HEK293T (cell line): ENCODE results near the gene SRMS.

Experiments used
- CTCF ChIA-PET: fragments of 350-600 bp; formaldehyde crosslinking; extraction: SDS; loops from one replicate; lab custom pipeline; 2021; ENCODE audit warnings: antibody characterized with exemption, inconsistent platforms; lab: Yijun Ruan, JAX
- POLR2A ChIA-PET: fragments of 350-600 bp; formaldehyde crosslinking; extraction: SDS; loops from one replicate; lab custom pipeline; 2020; ENCODE audit warnings: antibody characterized with exemption, inconsistent platforms; lab: Yijun Ruan, JAX
- DNase-seq: peaks from one replicate; pipeline ENCODE4 v3.0.0; 2012; ENCODE audit warnings: mixed read lengths; ENCODE audit errors: extremely low spot score
- ARNT ChIP-seq: fragments of 450-650 bp; IDR thresholded peaks from 2 replicates; pipeline ENCODE4 v1.6.1; 2017; ENCODE audit warnings: mild to moderate bottlenecking
- BHLHE40 ChIP-seq: fragments of 450-650 bp; IDR thresholded peaks from 2 replicates; pipeline ENCODE4 v1.6.1; 2016; ENCODE audit warnings: mild to moderate bottlenecking, moderate library complexity, borderline replicate concordance
- CTBP1 ChIP-seq: fragments of 450-650 bp; IDR thresholded peaks from 2 replicates; pipeline ENCODE4 v1.6.1; 2016; ENCODE audit warnings: borderline replicate concordance
- ELF4 ChIP-seq: fragments of 450-650 bp; IDR thresholded peaks from 2 replicates; pipeline ENCODE4 v1.6.1; 2017; ENCODE audit warnings: antibody characterized with exemption
- FOXA1 ChIP-seq: fragments of 450-650 bp; IDR thresholded peaks from 2 replicates; pipeline ENCODE4 v1.6.1; 2016; ENCODE audit warnings: mild to moderate bottlenecking
- FOXK2 ChIP-seq: fragments of 450-650 bp; IDR thresholded peaks from 2 replicates; pipeline ENCODE4 v1.6.1; 2016; ENCODE audit warnings: mild to moderate bottlenecking
- FOXM1 ChIP-seq: fragments of 450-650 bp; IDR thresholded peaks from 2 replicates; pipeline ENCODE4 v1.6.1; 2017; ENCODE audit warnings: mild to moderate bottlenecking, borderline replicate concordance
- HDGF ChIP-seq: fragments of 450-650 bp; IDR thresholded peaks from 2 replicates; pipeline ENCODE4 v1.6.1; 2017; ENCODE audit warnings: antibody characterized with exemption, borderline replicate concordance
- L3MBTL2 ChIP-seq: fragments of 450-650 bp; conservative IDR thresholded peaks from 2 replicates; pipeline ENCODE4 v1.6.1; 2016; ENCODE audit warnings: mild to moderate bottlenecking
- LEF1 ChIP-seq: fragments of 450-650 bp; IDR thresholded peaks from 2 replicates; pipeline ENCODE4 v1.6.1; 2017; ENCODE audit warnings: mild to moderate bottlenecking, borderline replicate concordance
- NFRKB ChIP-seq: fragments of 450-650 bp; IDR thresholded peaks from 2 replicates; pipeline ENCODE4 v1.6.1; 2016; ENCODE audit warnings: mild to moderate bottlenecking, moderate library complexity
- SP1 ChIP-seq: fragments of 450-650 bp; IDR thresholded peaks from 2 replicates; pipeline ENCODE4 v1.6.1; 2017
- SUZ12 ChIP-seq: fragments of 450-650 bp; IDR thresholded peaks from 2 replicates; pipeline ENCODE4 v1.6.1; 2016; ENCODE audit warnings: mild to moderate bottlenecking
- TARDBP ChIP-seq: fragments of 450-650 bp; IDR thresholded peaks from 2 replicates; pipeline ENCODE4 v1.6.1; 2016
- ZNF384 ChIP-seq: fragments of 450-650 bp; IDR thresholded peaks from 2 replicates; pipeline ENCODE4 v1.6.1; 2016
- TF ChIP-seq, protein P1 (sequence below): fragments of 450-650 bp; IDR thresholded peaks from 2 replicates; pipeline ENCODE4 v1.6.1; 2016

SRMS gene

DNA sequence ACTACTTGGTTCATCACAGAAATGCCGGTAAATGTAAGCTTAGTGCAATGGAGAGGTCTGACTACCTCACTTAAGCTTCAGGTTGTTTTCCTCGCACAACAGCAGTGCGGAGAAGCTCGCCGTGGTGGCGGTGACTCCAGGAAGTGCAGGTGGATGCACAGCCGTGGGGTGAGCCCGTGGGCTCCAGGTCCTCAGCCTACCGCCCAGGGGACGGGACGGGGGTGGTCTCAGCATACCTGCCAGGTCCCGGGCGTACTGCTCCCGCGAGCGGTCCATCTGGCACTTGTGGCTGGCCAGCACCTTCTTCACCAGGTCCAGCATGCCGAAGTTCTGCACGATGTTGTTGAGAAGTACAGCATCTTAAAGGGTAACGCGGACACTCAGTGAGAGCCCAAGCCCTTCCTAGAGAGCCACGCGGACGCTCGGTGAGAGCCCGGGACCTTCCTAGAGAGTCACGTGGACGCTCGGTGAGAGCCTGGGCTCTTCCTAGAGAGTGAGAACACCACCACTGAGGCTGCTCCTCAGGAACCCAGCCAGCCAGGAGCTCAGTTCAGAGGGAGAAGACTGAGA, 44.3 kb upstream of the SRMS start:
- POLR2A ChIA-PET, result interaction anchor here (1.3 kb wide), 1 partner anchor 17 kb away, joined by 5 read pairs; no protein-coding TSS in a partner anchor
- TF ChIP-seq SP1 (no peak), CTBP1 (no peak), FOXM1 (no peak), FOXK2 (no peak), L3MBTL2 (no peak), HDGF (no peak), BHLHE40 (no peak), ELF4 (no peak), ZNF384 (no peak), SUZ12 (no peak), TARDBP (no peak), FOXA1 (no peak), NFRKB (no peak), LEF1 (no peak), ARNT (no peak)
- TF ChIP-seq, protein P1, sequence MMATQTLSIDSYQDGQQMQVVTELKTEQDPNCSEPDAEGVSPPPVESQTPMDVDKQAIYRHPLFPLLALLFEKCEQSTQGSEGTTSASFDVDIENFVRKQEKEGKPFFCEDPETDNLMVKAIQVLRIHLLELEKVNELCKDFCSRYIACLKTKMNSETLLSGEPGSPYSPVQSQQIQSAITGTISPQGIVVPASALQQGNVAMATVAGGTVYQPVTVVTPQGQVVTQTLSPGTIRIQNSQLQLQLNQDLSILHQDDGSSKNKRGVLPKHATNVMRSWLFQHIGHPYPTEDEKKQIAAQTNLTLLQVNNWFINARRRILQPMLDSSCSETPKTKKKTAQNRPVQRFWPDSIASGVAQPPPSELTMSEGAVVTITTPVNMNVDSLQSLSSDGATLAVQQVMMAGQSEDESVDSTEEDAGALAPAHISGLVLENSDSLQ, result no peak
- CTCF ChIA-PET, result no interaction called here
- DNase-seq, result no peak

DNA sequence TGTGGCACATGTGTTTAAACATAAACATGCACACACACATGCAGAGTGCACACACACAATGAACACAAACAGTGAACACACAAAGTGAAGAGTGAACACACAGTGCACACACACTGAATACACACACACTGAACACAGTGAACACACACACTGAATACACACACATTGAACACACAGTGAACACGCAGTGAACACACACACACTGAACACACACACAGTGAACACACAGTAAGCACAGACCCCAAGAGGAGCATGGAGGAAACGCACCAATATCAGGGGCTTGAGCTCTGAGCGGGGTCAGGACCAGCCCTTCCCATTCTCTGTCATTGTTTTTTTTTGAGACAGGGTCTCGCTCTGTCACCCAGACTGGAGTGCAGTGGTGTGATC, 43.6 kb upstream of the SRMS start:
- TF ChIP-seq FOXA1 (no peak), SUZ12 (no peak), ARNT (no peak)
- CTCF ChIA-PET, result no interaction called here

DNA sequence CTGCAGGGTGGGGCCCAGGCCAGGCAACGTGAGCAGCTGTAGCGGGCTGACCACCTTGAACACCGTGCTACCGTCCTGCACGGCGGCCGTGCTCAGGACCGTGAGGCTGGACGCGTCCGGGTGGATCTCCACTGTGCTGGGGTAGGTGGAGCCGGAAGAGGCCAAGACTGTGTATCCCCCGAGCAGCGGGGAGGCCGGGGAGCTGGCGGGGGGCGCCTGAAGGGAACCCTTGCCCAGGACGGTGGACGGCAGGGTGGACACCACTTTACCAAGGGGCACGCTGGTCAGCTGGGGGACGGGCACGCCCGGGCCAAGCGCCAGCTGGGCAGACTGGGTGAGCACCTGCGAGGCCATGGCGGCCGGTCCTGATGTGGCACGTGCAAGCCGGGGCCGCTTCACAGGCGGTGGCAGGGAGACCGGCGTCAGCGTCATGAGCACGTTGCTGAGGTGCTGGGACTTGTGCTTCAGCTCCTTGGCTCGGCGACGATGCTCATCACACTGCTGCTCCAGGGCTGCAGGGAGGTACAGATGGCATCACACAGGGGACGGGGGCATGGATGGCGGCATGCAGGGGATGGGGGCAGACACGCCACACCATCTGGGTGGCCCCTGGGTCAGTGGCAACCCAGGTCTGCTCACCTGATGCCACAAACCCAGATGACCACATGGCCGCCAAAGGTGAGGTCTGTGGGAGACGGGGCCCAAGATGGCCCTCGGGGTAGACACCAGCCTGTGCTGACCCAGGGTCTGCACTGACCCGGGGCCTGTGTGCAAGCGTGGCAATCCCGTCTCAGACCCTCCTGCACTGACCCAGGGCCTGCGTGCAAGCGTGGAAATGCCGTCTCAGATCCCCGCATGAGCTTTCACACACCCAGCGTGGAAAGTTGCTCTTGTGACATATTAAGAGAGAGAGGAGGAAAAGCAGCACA, 42.9 kb upstream of the SRMS start:
- no peak for DNase-seq
- POLR2A ChIA-PET, result no interaction called here
- no peak for TF ChIP-seq HDGF
- CTCF ChIA-PET, result no interaction called here

More for the DNA sequence above, 43.6 kb upstream of the SRMS start:
- DNase-seq, result no peak
- POLR2A ChIA-PET, result interaction anchor here (1.3 kb wide), 1 partner anchor 16 kb away, joined by 5 read pairs; no protein-coding TSS in a partner anchor

DNA sequence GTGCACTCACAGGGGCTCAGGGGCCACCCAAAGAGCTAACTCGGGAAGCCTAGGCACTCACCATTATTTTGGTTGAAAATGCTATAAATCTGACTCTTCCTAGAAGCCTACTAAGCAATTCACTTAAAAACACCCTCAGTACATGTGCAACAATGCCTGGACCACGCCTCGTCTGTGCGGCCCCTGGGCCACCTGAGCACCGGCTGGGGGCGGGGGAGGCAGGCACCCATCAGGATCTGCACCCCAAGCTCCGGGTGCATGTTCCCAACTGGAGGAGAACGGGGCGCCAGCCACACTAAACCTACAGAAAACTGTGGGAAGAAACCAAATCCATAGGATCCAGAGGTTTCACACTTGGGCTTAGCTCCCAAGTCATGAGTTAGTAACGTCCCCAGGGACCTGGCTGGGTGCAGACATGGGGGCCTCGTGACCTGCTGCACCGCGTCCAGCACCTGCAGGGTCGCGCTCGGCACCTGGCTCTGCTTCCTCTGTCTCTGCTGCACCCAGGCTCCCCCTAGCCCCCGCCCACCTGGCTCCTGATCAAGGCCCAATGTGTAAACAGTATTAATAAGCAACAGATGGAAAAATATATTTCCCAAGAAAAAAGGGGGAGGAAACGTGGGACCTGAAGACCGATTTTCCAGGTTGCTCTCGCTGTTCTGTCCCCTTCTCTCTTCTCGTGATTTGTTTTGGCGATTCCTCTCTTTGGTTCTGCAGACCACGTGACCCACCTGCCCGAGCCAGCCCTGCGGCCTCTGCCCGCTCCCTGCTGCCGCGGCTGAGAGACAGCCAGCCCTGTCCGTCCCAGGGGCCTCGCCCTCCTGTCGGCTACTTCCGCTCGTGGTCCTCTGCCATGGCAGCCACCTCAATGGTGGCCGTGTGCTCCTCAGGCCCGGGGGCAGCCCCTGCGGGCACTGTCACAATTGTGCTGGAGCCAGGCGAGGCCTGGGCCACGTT, 42.0 kb upstream of the SRMS start:
- TF ChIP-seq FOXK2 (no peak), L3MBTL2 (no peak)
- DNase-seq, result no peak
- POLR2A ChIA-PET, result interaction anchor here (1.7 kb wide), 1 partner anchor 15 kb away, joined by 7 read pairs; the partner anchor contains the start of gene HELZ2
- CTCF ChIA-PET, result no interaction called here

GRCh38 chr20:63588641-63589041, 41.1 kb upstream of the SRMS start:
- TF ChIP-seq CTBP1 (no peak), FOXM1 (no peak), NFRKB (no peak), L3MBTL2 (no peak), ARNT (no peak), ZNF384 (no peak), LEF1 (no peak), FOXA1 (no peak)
- TF ChIP-seq, protein P1, result no peak
- ChIA-PET CTCF (interaction anchor here (0.6 to 1.4 kb wide), 2 partner anchors 12 to 92 kb away, joined by 3 to 4 read pairs; no protein-coding TSS in a partner anchor), POLR2A (interaction anchor here (1.7 kb wide), 1 partner anchor 14 kb away, joined by 7 read pairs; the partner anchor contains the start of gene HELZ2)
- no peak for DNase-seq

DNA sequence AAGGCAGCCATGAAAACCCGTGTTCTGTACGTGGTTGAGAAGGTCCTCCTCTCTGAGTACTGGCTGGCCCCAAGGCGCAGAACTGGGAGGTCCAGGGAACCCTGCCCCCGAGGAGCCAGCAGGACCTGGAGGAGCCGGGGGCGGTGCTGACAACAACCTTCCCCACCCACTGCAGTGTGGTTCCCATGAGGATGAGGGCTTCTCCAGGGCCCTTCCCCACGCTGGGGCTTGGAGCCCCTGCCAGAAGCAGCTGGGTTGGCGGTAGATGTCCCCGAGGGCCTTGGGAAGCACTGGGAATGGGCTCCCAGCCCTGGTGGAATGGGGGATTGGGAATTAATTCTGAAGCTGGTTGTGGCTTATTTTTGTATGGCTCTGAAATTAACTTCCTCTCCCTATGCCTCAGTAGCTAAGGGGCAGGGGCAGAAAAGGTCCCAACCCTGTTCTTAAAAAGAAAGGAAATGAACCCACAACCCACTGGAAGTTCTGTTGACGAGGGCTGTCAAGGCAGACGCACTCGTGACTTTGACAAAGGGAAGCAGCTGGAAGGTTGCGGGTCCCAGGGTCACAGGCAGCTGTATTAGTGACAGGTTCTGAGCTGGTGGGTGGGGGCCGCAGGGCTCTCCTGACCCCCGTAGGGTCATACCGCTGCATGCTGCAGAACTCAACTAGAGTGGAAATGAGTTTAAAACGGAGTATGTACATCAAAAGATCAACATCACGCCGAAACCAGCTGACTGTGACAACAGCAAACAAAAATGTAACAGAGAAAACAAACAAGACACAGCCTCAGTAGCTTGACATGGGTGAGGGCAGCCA, 40.4 kb upstream of the SRMS start:
- CTCF ChIA-PET, result interaction anchor here (0.6 to 1.4 kb wide), 2 partner anchors 11 to 92 kb away, joined by 3 to 4 read pairs; no protein-coding TSS in a partner anchor
- TF ChIP-seq ARNT (no peak), SP1 (no peak), L3MBTL2 (no peak), FOXK2 (no peak), BHLHE40 (no peak), TARDBP (no peak)
- TF ChIP-seq, protein P1, result no peak
- DNase-seq, result no peak
- POLR2A ChIA-PET, result interaction anchor here (1.7 kb wide), 1 partner anchor 14 kb away, joined by 7 read pairs; the partner anchor contains the start of gene HELZ2
